ENCODE measurements around the gene FBXO15.

FBXO15 gene

DNA sequence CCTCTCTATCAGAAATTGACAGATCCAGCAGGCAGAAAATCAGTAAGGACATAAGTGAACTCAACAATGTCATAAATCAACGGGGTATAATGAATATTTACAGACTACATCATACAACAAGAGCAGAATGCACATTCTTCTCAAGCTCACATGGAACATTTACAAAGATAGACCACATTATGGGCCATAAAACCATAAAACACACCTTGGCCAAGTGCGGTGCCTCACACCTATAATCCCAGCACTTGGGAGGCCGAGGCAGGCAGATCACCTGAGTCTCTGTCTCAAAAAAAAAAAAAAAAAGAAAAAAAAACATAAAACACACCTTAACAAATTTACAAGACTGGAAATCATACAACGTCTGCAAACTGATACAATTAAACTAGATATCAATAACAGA is 36.7 kb downstream of the FBXO15 start:
- DNase-seq: no peak

- no peak for DNase-seq
Measured at GRCh38 chr18:74110149-74110548, 37.5 kb downstream of the FBXO15 start.

DNA sequence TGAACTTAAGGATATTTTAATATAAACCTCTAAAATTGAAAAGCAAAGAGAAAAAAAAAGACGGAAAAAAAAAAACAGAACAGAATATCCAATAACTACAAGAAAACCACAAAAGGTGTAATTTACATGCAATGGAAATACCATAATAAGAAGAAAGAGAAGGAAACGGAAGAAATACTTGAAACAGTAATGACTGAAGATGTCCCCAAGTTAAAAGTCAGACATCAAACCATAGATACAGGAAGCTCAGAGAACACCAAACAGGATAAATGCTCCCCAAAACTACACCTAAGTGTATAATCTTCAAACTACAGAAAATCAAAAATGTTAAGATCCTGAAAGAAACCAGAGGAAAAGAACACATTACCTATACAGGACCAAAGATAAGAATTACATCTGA is 39.2 kb downstream of the FBXO15 start:
- no peak for DNase-seq

DNA sequence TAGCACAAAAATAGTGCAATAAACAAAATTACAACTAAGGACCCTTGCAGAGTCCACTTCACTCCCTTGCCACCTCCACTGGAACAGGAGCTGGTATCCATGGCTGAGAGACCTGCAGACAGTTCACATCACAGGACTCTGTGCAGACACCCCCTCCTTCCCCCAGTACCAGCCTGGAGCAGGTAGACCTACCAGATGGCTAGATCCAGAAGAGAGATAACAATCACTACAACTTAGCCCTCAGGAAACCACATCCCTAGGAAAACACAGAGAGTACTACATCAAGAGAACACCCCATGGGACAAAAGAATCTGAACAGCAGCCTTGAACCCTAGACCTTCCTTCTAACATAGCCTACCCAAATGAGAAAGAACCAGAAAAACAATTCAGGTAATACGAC is 49.8 kb downstream of the FBXO15 start:
- DNase-seq: peak in 1 of 3 experiments; percentile 31

DNA sequence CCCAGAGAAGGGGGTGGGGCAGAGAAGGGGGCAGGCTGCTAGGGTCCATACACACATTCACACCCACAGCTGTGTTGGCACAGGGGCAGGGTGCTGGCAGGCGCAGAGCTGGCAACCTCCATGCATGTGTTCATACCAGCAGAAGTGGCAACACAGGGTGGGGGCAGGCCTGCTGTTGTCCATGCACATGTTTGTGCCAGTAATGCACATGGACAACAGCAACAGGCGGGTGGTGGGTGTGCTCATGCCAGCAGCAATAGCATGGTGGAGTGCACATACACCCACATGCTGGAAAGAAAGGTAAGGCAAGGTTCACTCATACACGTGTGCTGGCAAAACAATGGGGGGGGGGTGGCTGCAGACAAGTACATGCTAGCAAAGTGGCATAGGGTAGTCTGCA is 54.7 kb downstream of the FBXO15 start:
- DNase-seq: no peak

DNA sequence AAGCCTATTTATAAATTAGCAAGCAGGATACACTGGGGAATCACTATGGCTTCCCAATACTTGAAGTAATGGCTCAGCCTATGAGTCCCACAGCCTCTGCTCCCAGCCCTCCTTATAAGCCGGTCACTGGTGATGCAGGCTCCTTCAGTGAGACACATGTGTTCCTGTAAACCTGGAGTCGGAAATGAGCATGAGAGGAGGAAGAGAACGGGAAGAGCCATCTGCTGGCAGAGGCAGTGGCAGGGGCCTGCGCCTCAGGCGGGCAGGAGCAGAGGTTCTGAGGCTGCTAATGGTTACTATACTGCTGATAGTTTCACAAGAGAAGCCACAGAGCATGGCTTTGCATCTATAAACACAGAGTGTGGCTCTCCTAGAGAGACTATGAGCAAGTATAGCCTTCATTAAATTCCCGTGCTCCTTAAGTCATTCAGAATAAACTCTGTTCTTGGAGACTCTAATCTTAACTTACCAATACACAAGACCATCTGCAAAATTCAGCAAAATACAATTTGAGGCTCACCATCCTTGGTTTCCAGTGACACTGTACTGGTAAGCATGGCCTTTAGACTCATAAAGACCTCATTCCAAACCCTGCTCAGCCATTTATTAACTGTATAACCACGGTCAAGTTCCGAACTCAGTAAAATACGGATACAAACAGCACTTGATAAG is 63.3 kb downstream of the FBXO15 start:
- peak in 2 of 3 experiments; percentile 15 to 60 for DNase-seq

DNA sequence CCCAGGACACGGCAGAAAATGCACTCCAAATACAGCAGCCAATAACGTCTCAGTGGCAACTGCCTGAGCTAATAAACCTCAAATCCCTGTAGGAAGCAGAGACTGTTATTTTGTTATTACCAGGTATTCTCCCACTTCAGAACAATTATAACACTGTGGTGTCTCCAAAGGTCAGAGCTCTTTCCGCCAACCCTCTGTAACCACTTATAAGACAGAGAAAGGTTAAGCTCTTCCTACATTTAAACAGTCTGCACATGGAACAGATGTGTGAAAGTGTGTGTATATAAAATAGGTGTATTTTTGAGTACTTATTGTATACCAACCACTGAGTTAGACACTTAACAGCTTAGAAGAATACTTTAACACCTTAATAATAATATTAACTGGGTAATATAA is 64.1 kb downstream of the FBXO15 start:
- peak in 1 of 3 experiments; percentile 93 for DNase-seq

DNA sequence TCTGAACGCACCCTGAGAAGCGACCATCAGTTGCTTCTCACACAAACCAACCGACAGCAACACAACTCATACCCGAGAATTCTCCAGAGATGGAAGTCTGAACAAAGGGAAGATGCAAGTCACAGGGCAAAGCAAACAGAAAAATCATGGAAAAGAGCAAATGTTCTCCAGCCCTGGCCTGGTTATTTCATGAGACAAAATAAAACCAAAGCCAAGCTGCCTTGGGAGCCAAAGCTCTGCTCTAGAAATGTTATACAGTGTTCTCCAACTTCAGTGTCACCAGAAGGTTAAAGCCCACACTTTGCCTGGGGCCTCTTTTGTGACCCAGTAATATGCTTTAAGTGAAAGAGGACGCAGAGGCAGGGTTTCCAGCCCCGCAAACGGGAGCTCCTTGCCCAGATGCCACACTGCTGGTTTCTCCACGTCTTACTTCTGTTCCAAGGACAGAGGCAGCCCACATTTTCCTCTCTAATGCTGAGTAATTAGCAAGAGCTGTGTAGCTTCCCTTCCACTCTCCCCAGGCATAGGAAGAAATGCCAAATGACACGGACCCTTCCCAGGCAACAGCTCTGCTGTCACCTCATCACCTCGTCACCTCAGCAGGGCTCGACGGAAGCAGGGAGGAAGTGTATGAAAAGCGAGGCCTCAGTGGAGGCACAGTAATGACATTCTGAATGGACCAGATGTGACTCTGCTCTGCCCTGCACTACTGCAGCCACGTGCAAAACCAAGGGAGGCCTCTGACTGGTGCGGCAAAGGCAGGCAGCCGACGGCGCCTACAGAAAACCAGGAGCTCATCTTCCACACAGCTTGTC is 64.7 kb downstream of the FBXO15 start:
- DNase-seq: peak in 1 of 3 experiments; percentile 66

DNA sequence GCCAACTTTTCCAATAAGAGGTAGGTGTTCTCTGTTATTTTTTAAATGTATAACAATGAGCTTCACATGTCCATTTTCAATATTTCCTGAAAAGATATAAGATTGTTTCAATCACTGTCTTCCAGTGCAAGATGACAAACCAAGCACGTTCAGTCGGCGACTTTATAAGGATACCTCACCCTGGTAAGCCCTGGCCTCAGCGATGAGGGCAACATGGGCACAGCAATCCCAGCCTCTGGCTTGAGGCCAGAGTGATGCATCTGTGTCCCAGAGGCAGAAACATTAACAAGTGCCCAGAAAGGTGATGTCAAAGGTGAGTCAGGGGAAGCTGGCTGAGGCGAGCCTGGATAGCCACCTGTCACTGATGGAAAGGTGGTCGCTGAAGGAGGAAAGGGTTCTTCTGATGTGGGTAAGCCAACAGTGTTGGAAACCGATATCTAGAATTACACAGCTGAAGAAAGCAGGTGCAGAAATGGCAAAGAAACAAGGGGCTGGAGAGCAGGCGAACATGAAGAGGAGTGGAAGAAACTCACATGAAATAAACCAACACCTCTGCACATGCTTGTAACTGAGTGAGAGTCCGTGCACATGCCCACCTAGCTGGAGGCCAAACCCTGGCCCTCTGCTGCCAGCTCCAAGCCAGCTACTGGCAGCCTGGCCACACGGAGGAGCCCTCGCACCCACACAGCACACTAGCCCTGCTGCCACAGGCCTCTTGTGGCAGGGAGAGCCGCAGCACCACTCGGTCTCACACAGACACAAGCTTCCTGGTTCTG is 65.5 kb downstream of the FBXO15 start:
- peak in 2 of 3 experiments; percentile 41 to 58 for DNase-seq

DNA sequence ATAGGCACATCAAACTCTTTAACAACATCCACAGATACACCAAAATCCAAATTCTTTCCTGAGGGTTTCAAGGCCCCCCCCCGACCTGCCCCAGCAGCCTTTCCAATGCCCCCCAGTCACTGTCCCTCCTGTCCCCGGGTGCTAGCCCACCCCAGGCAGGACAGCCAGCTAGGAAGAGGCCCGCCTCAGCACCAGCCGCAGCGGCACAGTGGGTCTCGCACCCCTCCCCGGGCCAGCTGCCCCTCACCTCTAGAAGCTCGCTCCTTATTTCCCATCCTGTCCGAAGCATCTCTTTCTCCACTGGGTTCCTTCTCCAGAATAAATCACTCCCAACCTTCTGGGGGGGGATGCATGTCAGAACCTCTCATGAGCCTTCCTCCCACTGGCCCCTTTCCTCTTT is 69.4 kb downstream of the FBXO15 start:
- DNase-seq: no peak

DNA sequence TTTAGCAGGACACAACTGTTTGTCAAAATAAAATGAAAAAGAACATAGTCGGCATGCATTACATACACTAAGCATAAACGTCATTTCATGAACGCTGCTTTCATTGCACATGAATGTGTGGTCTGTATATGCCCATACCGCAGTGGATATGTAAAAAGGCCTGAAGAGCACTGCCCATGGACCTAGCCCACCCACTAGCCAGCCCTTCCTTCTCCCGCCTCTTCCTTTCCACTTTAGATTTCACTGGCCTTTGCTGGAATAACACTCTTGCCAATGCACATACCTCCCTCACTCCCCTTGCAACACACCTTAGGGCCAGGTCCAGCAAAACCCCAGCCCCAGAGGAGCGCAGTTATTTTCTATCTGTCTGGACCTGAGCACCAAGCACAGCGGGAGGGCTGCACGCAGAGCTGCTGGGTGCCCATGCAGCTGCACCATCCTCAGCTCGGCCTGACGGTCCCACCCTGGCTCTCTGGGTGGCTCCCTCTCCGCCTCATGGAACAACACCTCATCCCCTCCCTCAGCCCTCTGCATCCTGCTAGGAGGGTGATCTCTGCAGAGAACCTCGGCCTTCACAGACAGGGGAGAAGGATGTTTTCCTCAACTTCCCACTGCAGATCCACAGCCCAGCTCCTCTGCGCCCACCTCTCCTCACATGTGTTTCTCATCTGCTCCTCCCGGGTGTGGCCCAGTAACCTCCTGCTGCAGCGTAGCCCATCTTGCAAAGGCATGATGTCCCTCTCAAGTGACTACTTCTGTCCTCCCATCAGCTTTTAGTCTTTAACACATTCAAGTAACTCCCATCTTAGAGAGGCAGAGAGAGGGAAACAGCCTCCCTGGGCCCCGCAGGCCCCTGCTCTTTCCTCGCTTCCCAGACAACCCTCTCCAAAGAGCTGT is 72.7 kb downstream of the FBXO15 start:
- no peak for DNase-seq

DNA sequence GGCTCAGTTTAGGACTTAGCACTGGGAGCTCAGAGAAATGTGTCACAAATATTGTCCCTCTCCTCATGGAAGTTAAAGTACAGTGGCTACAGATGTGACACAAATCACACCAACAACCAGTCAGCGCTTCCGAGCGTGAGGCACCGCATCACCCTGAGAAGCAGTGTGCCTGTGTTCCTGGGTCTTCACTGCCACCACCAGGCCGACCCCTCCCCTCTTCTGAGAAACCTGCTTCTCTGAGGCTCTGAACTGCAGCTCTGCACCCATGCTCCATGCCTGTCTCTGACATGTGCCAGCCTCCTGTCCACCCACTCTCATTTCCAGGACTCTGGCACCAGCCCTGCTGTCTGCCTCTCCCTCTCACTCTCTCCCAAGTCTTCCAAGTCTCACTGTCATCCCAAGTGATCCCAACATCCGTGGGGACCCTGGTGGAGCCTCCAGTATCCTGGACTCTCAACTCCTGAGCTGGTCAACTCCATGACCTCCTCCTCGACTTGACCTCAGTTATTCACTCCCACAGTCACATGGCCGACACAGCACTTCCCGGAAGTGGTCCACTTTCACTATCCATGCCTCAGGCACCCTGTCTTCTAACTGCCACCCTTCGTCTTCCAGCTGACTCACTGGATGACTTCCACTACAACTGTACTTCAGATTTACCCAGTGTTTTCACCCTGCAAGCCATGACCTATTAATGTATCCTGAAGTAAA is 73.5 kb downstream of the FBXO15 start:
- no peak for DNase-seq

DNA sequence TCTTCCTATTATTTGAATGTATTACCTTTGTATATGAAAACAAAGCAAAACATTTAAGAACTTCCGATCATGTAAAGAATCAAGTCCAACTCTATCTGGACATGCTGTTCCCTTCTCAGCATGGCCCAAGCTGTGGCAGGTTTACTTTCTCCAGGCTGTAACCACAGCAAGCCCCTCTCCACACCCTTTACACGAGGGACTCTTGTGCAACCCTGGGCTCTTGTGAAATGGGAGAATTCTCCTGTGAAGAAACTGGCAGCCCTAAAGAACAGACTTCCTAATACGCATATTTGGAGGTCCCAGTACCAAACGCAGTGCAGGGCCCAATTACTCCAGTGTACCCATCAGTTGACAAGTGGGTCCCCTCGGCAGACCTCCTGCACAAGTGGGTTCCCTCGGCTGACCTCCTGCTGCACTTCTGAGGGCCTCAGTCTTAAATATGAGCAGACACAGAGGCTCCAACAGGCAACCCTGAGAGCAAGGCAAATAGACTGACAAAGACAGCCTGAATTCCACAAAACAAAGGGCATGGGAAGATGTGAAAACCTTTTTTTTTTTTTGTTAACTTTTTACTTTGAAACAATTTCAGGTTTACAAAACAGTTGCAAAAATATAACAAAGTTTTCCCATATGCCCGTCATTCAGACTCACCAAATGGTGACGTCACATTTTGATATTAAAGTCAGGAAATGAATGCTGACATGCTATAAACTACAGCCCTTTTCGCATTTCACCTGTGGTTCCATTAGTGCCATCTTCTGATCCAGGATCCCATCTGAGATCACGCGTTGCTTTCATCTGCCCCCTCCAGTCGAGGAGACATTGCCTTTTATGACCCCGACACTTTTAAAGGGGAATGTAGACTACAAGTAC is 78.2 kb downstream of the FBXO15 start:
- DNase-seq: no peak

DNA sequence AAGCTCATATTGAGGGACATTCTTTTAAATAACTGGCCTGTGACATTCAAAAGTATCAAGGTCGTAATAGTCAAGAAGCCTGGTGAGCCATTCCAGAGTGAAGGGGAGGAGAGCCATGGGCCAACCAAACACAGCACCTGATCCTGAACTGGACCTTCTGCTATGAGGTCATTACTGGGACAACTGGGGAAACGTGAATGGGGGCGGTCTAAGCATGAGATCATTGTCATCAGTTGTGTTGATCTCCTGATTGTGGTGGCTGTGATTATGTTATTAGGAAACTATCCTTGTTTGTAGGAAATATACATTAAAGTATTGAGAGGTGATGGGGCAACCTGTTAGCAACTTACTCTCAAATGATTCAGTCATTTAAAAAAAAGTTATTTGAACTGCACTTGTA is 79.3 kb downstream of the FBXO15 start:
- no peak for DNase-seq

GRCh38 chr18:74066018-74066417 is 81.6 kb downstream of the FBXO15 start:
- DNase-seq: no peak

- DNase-seq: peak in 1 of 3 experiments; percentile 47
Measured at GRCh38 chr18:74065366-74065765, 82.3 kb downstream of the FBXO15 start.

DNA sequence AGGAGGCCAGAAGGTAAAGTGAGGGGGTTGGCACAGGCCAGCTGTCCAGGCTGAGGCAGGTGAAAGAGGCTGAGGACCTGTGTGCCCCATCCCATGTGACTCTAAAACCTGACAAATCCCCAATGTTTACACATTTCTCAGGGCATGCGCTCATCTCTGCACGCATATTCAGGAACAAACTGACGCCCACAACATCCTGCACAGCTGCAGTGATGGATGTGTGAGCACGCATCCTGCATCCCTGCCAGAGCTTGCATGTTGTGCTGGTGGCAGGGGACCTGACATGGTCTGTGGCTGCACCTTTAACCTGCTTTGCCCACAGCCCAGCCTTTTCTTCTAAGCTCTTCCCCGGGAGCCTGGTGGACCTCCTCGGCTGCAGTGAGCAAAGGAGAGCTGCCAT is 83.1 kb downstream of the FBXO15 start:
- DNase-seq: peak in 2 of 3 experiments; percentile 55 to 75

- DNase-seq: peak in 2 of 3 experiments; percentile 48 to 60
Measured at GRCh38 chr18:74063557-74063956, 84.1 kb downstream of the FBXO15 start.

- no peak for DNase-seq
Measured at GRCh38 chr18:74063023-74063422, 84.6 kb downstream of the FBXO15 start.

DNA sequence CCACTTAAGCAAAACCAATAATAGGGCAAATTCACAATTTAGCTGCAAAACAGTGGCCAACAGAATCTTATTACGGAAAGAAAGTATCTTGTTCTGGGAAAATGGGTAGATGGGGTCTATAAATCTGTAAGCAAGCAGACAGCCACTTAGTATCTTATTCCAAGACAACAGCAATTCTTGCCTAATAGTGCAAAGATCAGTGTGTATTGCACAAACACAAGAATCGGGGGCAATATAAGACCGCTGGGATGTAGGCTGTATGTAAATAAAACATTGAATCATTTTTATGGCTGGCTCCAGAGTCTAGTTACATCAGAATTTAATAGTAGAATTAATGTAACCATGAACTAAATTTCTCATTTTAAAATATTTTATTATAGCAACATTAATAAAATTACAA is 85.6 kb downstream of the FBXO15 start:
- no peak for DNase-seq

DNA sequence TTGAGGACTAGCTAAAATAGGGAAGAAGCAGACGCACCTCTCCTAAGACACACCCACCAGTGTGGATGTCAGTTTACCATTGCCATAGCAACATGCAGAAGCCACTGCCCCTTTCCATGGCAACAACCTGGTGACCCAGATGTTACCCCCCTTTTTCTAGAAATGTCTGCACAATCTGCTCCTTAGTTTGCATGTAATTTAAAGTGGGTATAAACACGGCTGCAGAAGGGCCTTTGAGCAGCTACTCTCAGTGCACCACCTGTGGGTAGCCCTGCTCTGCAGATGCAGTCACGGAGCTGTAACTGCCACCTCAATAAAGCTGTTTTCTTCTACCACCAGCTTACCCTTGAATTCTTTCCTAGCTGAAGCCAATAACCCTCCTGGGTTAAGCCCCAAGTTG is 87.1 kb downstream of the FBXO15 start:
- DNase-seq: peak in 1 of 3 experiments; percentile 21

Data from NCI-H1417 (cell line).